GM23338 (cell line): ENCODE measurements around the gene GJB3. TPM values are rescaled to one million over a fixed set of nuclear protein-coding genes. Genes with fewer than 3 reads are reported as not detected.

ENCODE experiments used
- ATAC-seq: fragments of 200-7000 bp; cut with Tn5 transposase; 3 replicates; pipeline ENCODE4 v1.9.1; 2020
- DNase-seq: peaks from one replicate; pipeline ENCODE4 v3.0.0-alpha.2; 2015; ENCODE audit warnings: low spot score
- H2AFZ ChIP-seq: fragments of 200-600 bp; sonication (generic); 2 replicates; pipeline ENCODE4 v1.8.0; 2016; ENCODE audit warnings: antibody characterized with exemption, mild to moderate bottlenecking, moderate library complexity
- H3F3A ChIP-seq: fragments of 200-600 bp; sonication (generic); replicated peaks from 2 replicates; pipeline ENCODE4 v1.8.0; 2017; ENCODE audit warnings: antibody characterized with exemption, mixed run types, low read depth
- H3K27ac ChIP-seq: fragments of 200-600 bp; sonication (generic); 2 replicates; pipeline ENCODE4 v1.6.1; 2016; ENCODE audit warnings: low read depth
- H3K27me3 ChIP-seq: fragments of 200-600 bp; sonication (generic); 2 replicates; pipeline ENCODE4 v1.8.0; 2016; ENCODE audit warnings: mild to moderate bottlenecking, mixed run types, moderate library complexity; ENCODE audit not compliant: insufficient read depth
- H3K36me3 ChIP-seq: fragments of 200-600 bp; sonication (generic); 2 replicates; pipeline ENCODE4 v1.8.0; 2016; ENCODE audit warnings: mild to moderate bottlenecking; ENCODE audit not compliant: insufficient read depth
- H3K4me1 ChIP-seq: fragments of 200-600 bp; sonication (generic); 2 replicates; pipeline ENCODE4 v1.8.0; 2016; ENCODE audit warnings: mild to moderate bottlenecking, moderate library complexity; ENCODE audit not compliant: insufficient read depth
- H3K4me2 ChIP-seq: fragments of 200-600 bp; sonication (generic); 2 replicates; pipeline ENCODE4 v1.7.1; 2017; ENCODE audit warnings: mixed run types
- H3K4me3 ChIP-seq: fragments of 200-600 bp; sonication (generic); 2 replicates; pipeline ENCODE4 v1.6.1; 2016; ENCODE audit warnings: mixed run types
- H3K79me2 ChIP-seq: fragments of 200-600 bp; sonication (generic); replicated peaks from 2 replicates; pipeline ENCODE4 v1.8.0; 2017; ENCODE audit warnings: mild to moderate bottlenecking; ENCODE audit not compliant: insufficient read depth
- H3K9me2 ChIP-seq: fragments of 200-600 bp; sonication (generic); 2 replicates; pipeline ENCODE4 v1.8.0; 2017; ENCODE audit not compliant: insufficient read depth
- H4K20me1 ChIP-seq: fragments of 200-600 bp; sonication (generic); replicated peaks from 2 replicates; pipeline ENCODE4 v1.8.0; 2017; ENCODE audit warnings: mild to moderate bottlenecking; ENCODE audit not compliant: insufficient read depth
- H3K27ac Mint-ChIP-seq: 2 replicates; pipeline ENCODE4 v1.8.0; 2020; ENCODE audit warnings: inconsistent platforms, mild to moderate bottlenecking, moderate library complexity, mixed read lengths
- H3K27me3 Mint-ChIP-seq: 3 replicates; pipeline ENCODE4 v1.8.0; 2022; ENCODE audit warnings: low read depth, mild to moderate bottlenecking, moderate library complexity, mixed read lengths, inconsistent platforms; ENCODE audit not compliant: insufficient read depth, poor library complexity
- H3K36me3 Mint-ChIP-seq: 3 replicates; pipeline ENCODE4 v1.8.0; 2021; ENCODE audit warnings: low read depth, mild to moderate bottlenecking, inconsistent platforms, moderate library complexity, mixed read lengths
- H3K4me1 Mint-ChIP-seq: 3 replicates; pipeline ENCODE4 v1.8.0; 2020; ENCODE audit warnings: mild to moderate bottlenecking, inconsistent platforms, mixed read lengths
- H3K4me3 Mint-ChIP-seq: 3 replicates; pipeline ENCODE4 v1.8.0; 2021; ENCODE audit warnings: moderate library complexity, mild to moderate bottlenecking, inconsistent platforms, mixed read lengths
- H3K9me3 Mint-ChIP-seq: 3 replicates; pipeline ENCODE4 v1.8.0; 2020; ENCODE audit warnings: moderate library complexity, mild to moderate bottlenecking, inconsistent platforms, mixed read lengths
- EZH2phosphoT487 ChIP-seq: fragments of 200-600 bp; sonication (generic); IDR thresholded peaks from one replicate; pipeline ENCODE4 v1.8.1; 2018; ENCODE audit warnings: antibody characterized with exemption; ENCODE audit not compliant: unreplicated experiment
- JUNB ChIP-seq: IDR thresholded peaks from one replicate; pipeline ENCODE4 v1.6.1; 2016; ENCODE audit warnings: antibody characterized with exemption; ENCODE audit not compliant: unreplicated experiment
- POLR2AphosphoS5 ChIP-seq: IDR thresholded peaks from 2 replicates; pipeline ENCODE4 v1.6.1; 2016; ENCODE audit warnings: antibody characterized with exemption, low read depth
- ZNF114 ChIP-seq: fragments of 250-450 bp; sonication (Bioruptor Pico); IDR thresholded peaks from 2 replicates; pipeline ENCODE4 v1.5.0; 2020; ENCODE audit warnings: mild to moderate bottlenecking, moderate library complexity
- polyA plus RNA-seq: library from polyadenylated mRNA; unstranded; fragments of >200 nt; fragmentation: Nextera tagmentation; extraction: Ambion mirVana; gene quantifications from 2 replicates; pipeline ENCODE4 v1.2.1, GENCODE V29; 2016
- total RNA-seq: library from RNA; depleted of rRNA; stranded (reverse); fragments of >200 nt; shearing (Covaris generic); gene quantifications from 2 replicates; pipeline ENCODE4 v1.2.3, GENCODE V29; 2014
- TF ChIP-seq, protein P1 (sequence below): IDR thresholded peaks from one replicate; pipeline ENCODE4 v1.6.1; 2018; ENCODE audit warnings: antibody characterized with exemption; ENCODE audit not compliant: unreplicated experiment
- TF ChIP-seq, protein P2 (sequence below): IDR thresholded peaks from 2 replicates; pipeline ENCODE4 v1.6.1; 2016; ENCODE audit warnings: antibody characterized with exemption

Gene GJB3
- total and polyA plus RNA-seq, 2 experiments from 2014 or later, result 0.26 to 0.31 TPM

DNA sequence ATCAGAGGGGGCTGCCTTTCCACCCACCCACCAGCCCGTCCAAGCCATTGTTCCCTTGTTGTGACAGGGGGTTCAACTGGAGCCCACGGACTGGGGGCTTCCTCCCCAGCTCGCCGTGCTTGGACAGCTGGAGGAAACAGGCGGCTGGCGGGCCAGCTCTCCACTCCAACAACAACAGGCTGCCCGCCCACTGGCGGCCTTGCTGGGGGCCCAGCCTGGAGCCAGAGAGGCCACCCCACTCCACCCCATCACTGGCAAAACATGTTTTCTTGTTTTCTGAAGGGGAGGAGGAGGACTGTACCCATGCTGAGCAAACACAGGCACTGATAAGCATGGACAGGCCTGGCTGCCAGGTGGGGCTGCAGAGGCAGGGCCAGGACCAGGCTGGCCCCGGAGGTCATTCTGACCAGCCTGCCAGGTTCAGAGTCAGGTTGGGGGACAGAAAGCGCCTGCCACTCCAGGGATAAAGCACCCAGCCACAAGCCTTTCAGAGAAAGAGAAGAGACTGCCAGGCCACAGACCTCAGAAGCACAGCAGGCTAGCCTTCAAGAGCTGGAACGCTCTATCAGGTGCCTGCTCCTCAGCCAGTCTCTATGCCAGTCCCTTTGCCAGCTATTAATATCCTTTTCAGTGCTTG, 44.6 kb downstream of the GJB3 start (continued):
- TF ChIP-seq, protein P1, sequence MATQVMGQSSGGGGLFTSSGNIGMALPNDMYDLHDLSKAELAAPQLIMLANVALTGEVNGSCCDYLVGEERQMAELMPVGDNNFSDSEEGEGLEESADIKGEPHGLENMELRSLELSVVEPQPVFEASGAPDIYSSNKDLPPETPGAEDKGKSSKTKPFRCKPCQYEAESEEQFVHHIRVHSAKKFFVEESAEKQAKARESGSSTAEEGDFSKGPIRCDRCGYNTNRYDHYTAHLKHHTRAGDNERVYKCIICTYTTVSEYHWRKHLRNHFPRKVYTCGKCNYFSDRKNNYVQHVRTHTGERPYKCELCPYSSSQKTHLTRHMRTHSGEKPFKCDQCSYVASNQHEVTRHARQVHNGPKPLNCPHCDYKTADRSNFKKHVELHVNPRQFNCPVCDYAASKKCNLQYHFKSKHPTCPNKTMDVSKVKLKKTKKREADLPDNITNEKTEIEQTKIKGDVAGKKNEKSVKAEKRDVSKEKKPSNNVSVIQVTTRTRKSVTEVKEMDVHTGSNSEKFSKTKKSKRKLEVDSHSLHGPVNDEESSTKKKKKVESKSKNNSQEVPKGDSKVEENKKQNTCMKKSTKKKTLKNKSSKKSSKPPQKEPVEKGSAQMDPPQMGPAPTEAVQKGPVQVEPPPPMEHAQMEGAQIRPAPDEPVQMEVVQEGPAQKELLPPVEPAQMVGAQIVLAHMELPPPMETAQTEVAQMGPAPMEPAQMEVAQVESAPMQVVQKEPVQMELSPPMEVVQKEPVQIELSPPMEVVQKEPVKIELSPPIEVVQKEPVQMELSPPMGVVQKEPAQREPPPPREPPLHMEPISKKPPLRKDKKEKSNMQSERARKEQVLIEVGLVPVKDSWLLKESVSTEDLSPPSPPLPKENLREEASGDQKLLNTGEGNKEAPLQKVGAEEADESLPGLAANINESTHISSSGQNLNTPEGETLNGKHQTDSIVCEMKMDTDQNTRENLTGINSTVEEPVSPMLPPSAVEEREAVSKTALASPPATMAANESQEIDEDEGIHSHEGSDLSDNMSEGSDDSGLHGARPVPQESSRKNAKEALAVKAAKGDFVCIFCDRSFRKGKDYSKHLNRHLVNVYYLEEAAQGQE, result no peak
- TF ChIP-seq POLR2AphosphoS5 (no peak), EZH2phosphoT487 (no peak), ZNF114 (CRISPR knock-in tag) (no peak), JUNB (no peak)
- TF ChIP-seq, protein P2, sequence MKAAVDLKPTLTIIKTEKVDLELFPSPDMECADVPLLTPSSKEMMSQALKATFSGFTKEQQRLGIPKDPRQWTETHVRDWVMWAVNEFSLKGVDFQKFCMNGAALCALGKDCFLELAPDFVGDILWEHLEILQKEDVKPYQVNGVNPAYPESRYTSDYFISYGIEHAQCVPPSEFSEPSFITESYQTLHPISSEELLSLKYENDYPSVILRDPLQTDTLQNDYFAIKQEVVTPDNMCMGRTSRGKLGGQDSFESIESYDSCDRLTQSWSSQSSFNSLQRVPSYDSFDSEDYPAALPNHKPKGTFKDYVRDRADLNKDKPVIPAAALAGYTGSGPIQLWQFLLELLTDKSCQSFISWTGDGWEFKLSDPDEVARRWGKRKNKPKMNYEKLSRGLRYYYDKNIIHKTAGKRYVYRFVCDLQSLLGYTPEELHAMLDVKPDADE, result no peak

DNA sequence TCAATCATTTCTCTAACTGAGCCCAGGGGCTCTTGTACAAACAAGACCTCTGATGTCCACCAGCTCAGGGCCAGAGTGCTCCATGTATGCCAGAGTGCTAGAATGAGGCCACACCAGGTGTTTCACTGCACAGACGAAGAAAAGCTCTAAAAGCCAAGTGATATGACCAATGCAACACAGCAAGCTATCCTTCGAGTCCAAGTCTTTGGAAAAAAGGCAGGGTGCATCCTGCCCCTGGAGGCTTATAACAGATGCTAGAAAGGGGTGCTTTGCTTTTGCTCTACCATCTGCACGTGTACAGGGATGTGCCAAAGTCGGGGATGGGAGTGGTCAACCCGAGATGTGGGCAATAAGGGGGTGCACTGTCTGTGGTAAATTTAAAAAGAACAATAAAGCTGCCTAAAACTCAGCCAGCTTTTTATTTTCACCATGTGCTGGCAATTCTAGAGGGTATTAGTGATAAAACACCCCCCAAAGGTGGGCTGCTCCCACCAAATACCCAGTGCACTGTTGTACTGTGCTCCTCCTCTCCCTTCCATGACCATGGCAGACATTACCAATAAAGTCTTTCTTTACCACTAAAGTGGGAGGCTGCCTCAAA, 46.4 kb downstream of the GJB3 start:
- Mint-ChIP-seq H3K27me3 (peaks cover 3% of the 10 kb centered on the region), H3K9me3 (no peaks in the 10 kb centered on the region), H3K27ac (no peak overlapping the region), H3K4me1 (no peaks in the 10 kb centered on the region), H3K36me3 (no peaks in the 10 kb centered on the region), H3K4me3 (no peak overlapping the region)
- Histone ChIP-seq H3K4me2 (no peak overlapping the region), H3K79me2 (no peaks in the 10 kb centered on the region), H3K27me3 (no peaks in the 10 kb centered on the region), H3K9me2 (no peaks in the 10 kb centered on the region), H3K27ac (no peak overlapping the region), H2AFZ (no peak overlapping the region), H3K4me3 (no peak overlapping the region), H4K20me1 (no peaks in the 10 kb centered on the region), H3K4me1 (no peaks in the 10 kb centered on the region), H3F3A (no peaks in the 10 kb centered on the region), H3K36me3 (no peaks in the 10 kb centered on the region)
- no peak for TF ChIP-seq EZH2phosphoT487
- DNase-seq (no peak), ATAC-seq (no peak)

DNA sequence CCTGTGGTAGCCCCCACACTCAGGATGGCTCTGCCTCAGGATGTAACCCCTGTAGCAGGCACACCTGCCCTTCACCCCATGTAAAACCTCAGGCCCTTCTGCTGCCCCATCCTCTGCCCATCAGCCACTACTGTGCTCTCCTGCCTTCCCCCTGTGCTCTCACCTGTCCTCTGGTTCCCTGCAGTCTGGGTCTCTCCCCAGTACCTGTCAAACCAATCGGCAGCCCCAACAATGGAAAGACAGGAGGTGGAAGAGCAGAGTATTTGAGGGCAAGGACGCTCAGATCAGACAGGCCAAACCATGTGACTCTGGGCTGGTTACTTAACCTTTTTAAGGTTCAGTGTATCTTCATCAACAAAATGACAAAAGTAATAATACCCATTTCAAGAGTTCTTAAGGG, 47.6 kb downstream of the GJB3 start:
- Histone ChIP-seq H3K4me2 (no peak overlapping the region), H3F3A (no peaks in the 10 kb centered on the region), H2AFZ (no peak overlapping the region), H3K9me2 (no peaks in the 10 kb centered on the region), H3K79me2 (no peaks in the 10 kb centered on the region), H3K4me3 (no peak overlapping the region), H3K27ac (no peak overlapping the region), H3K27me3 (no peaks in the 10 kb centered on the region), H3K36me3 (no peaks in the 10 kb centered on the region), H3K4me1 (no peaks in the 10 kb centered on the region), H4K20me1 (no peaks in the 10 kb centered on the region)
- DNase-seq (no peak), ATAC-seq (no peak)
- Mint-ChIP-seq H3K4me3 (no peak overlapping the region), H3K36me3 (no peaks in the 10 kb centered on the region), H3K4me1 (no peaks in the 10 kb centered on the region), H3K9me3 (no peaks in the 10 kb centered on the region), H3K27me3 (peaks cover 3% of the 10 kb centered on the region), H3K27ac (no peak overlapping the region)
- TF ChIP-seq, protein P1, result no peak
- no peak for TF ChIP-seq ZNF114 (CRISPR knock-in tag)
- TF ChIP-seq JUNB, result no peak
